Fibroblast of skin of scalp (primary cell): ENCODE data around the gene USP43.

Experiments
- DNase-seq: peaks from one replicate; pipeline ENCODE4 v3.0.0-alpha.2; 2013

USP43 gene

DNA sequence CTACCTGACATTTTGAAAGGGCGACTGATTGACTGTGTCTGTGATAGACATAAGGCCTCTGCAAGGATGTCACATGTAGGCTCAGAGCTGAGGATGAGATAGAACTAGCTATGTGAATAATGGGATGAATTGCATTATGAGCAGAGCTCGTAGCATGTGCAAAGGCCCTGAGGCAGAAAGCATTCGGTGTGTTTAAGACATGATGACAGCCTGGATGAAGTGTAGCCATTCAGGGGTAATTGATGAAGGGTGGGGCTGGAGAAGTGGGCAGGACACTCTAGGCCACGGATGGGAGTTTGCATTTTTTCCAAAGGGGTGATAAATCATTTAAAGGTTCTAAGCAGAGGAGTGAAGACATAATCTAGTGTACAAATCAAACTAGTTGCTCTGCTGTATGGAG is 62.6 kb downstream of the USP43 start:
- DNase-seq = no peak

- DNase-seq = no peak
These were observed 69.5 kb downstream of the USP43 start for GRCh38 chr17:9714801-9715200.

DNA sequence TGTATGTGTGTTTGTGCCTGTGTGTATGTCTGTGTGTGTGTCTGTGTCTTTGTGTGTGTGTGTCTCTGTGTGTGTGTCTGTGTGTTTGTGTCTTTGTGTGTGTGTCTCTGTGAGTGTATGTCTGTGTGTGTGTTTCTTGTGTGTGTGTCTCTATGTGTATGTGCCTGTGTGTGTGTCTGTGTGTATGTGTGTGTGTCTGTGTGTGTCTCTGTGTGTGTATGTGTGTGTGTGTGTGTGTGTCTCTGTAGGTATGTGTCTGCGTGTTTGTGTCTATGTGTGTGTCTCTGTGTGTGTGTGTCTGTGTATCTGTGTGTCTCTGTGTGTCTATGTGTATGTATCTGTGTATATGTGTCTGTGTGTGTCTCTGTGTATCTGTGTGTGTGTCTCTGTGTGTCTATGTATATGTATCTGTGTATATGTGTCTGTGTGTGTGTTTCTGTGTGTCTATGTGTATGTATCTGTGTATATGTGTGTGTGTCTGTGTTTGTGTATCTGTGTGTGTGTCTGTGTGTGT is 70.2 kb downstream of the USP43 start:
- DNase-seq = no peak

DNA sequence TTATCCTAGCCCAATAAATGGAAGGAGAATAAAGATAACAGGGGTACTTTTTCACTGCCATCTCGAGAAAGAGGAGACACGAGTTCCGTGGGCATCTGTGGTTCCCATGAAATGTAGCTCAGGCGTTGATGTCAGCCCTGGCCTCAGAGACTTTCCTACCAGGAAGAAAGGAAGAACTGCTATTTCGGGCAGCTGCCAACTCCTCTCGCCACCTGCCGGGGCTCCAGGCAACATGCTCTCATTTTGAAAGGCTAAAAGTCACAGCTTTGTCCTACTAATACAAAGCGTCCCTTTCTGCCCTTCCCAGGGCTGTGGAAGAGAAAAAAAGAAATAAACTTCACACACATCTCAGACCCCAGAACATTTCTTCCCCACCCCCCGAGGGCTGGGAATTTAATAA is 80.3 kb downstream of the USP43 start:
- DNase-seq = peak; percentile 18

DNA sequence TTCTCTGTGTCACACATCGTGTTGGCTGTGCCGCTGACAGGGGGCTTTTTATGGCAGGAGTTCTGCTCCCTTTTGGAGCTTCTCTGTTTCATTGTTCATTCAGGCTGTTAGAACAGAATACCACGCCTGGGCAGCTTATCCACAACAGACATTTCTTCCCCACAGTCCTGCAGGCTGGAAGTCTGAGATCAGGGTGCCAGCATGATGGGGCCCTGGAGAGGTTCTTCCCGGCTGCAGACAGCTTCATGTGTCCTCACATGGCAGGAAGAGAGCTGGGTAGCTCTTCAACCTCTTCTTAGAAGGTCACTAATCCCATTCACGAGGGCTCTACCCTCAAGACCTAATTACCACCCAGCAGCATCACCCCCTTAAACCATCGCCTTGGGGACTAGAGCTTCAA is 81.0 kb downstream of the USP43 start:
- DNase-seq = no peak

DNA sequence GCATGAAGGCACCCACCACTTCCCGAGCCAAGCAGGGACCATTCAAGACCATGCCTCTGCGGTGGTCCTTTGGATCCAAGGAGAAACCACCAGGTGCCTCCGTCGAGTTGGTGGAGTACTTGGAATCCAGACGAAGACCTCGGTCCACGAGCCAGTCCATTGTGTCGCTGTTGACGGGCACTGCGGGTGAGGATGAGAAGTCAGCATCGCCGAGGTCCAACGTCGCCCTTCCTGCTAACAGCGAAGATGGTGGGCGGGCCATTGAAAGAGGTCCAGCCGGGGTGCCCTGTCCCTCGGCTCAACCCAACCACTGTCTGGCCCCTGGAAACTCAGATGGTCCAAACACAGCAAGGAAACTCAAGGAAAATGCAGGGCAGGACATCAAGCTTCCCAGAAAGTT is 82.7 kb downstream of the USP43 start:
- DNase-seq = no peak

DNA sequence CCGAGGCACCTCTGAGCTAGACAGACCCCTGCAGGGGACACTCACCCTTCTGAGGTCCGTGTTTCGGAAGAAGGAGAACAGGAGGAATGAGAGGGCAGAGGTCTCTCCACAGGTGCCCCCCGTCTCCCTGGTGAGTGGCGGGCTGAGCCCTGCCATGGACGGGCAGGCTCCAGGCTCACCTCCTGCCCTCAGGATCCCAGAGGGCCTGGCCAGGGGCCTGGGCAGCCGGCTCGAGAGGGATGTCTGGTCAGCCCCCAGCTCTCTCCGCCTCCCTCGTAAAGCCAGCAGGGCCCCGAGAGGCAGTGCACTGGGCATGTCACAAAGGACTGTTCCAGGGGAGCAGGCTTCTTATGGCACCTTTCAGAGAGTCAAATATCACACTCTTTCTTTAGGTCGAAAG is 83.2 kb downstream of the USP43 start:
- DNase-seq = no peak

GRCh38 chr17:9729034-9729650 is 83.8 kb downstream of the USP43 start:
- DNase-seq = peak; percentile 54

GRCh38 chr17:9729735-9730420 is 84.6 kb downstream of the USP43 start:
- DNase-seq = no peak

GRCh38 chr17:9750524-9750923 is 105.2 kb downstream of the USP43 start:
- DNase-seq = no peak

GRCh38 chr17:9755083-9755482 is 109.8 kb downstream of the USP43 start:
- peak; percentile 6 for DNase-seq

- DNase-seq = no peak
These were observed 114.9 kb downstream of the USP43 start for GRCh38 chr17:9760266-9760665.

- DNase-seq = no peak
These were observed 118.3 kb downstream of the USP43 start for GRCh38 chr17:9763643-9764042.

DNA sequence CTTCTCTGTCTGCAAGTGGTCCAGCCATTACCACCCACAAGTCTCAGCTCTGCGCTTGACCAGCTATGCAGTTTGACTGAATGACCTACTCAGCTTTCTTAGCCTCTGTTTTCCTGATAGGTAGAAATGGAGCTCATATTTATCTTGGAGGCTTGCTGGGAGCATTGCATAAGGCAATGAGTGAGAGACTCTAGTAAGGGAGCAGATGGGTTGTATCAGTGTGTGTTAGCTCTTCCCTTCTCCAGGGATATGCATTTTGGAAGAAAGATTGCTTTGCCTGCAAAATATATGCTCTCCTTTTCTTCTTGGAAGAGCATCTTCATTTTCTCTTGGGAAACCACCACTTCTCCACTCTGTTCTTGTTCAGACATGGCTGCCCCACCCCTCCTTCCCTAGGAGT is 120.0 kb downstream of the USP43 start:
- DNase-seq = no peak

DNA sequence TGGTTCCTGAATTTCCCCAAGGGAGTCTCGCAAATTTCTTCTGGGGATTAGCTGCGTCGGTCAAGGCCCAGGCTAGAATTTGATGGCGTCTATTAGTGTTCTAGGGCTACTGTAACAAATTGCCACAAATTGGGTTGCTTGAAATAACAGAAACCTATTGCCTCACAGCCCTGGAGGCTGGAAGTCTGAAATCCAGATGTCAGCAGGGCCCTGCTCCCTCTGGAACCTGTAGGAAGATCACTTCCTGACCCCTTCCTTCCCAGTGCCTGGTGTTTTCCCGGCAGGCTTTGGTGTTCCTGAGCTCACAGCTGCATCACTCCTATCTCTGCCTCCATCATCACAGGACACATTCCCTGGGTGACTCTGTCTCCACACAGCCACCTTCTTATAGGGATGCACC is 121.7 kb downstream of the USP43 start:
- DNase-seq = no peak

DNA sequence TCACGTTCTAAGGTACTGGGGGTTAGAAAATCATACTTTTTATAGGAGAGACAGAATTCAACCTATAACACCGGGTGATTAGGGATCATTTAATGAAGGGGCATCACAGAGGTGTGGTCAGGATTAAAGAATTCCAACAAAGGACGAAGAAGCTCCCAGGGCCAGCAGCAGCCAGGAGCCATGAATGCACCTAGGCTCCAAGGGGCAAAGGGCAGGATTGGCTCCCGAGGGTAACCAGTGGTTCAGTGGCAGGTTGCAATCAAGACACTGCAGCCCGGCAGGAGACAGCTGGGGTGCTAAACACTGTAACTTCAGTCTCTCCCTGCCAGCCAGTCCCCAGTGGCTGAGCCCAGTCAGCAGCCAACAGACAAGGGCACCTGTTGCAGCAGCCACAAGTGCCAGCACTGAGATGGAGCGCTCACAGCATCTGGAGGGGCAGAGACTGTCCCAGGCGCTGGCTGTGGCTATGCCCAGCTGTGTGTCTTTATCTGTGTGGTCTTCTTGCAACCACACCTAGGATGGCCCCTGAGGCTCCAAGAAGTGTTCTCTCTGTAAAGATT is 122.2 kb downstream of the USP43 start:
- DNase-seq = no peak

DNA sequence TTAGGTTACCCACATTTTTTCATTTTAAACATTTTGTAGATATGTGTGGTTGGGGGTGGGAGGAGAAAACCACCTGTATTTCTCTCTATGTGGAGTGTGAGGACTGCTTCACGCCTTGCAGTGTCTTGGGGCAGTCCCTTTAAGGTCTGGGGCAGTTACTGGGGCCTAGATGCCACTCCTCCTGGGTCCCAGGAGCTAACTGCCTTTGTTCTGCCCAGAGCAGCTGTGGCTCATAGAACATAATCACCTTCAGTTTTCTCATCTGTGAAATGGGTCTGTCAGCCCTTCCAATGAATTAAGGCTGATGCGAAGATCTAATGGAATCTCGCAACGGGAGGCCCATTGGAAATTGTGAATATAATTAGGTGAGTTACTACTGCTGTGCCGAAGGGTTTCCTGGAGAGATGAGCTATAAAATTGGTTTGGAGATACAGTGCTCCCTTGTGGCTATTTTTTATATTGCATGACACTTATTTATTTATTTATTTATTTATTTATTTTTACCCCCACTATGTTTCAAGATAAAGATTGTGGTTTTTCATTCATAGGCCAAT is 123.1 kb downstream of the USP43 start:
- peak; percentile 45 for DNase-seq

DNA sequence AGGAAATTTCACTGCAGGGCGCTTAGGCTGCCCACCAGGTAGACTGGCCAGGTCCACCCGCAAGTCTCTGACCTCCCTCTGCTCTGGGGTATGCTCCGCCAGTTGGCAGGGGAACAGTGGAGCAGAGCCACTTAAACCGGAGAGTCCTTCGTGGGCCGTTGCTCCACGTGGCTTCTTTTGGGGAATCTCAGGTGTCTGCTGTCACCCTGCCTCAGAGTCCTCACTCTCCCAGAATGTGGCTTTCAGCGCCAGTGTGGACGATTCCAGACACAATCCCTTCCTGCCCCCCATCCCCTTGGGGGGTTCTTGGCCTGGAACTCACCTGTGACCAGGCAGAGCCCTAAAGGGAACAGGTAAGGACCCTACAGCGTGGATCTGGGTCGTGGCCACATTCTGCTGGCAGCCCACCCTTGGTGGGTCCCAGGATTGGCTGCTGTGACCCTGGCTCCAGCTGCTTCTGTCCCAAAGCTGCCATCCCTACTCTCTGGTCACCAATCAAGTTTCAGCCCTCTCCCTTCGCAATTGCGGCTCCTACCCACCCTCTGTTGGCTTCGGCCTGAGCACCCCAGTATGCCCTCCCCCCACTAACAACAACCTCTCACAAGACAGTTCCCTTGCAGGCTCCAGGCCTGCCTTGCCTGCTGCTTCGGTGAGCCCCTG is 123.8 kb downstream of the USP43 start:
- no peak for DNase-seq

GRCh38 chr17:9771465-9771864 is 126.1 kb downstream of the USP43 start:
- no peak for DNase-seq

DNA sequence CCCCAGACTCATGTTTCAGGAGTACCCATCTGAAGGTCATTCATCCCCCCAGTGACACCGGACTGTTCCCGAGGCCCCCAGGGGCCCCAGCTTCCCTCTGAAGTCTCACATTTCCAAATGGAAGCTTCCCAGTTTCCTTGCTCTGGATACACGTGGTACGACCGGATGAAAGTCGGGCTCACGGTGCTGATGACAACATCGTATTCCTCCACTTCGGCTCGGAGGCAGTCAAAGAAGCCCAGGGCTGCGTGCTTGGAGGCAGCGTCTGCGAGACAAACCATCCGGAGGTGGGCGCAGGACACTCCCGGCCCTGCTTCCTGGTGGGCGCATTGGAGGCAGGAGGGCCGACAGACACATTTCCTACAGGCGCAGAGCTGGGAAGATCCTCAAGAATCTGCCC is 127.3 kb downstream of the USP43 start:
- DNase-seq = no peak

- no peak for DNase-seq
These were observed 131.6 kb downstream of the USP43 start for GRCh38 chr17:9776911-9777310.
